Astrocyte (in vitro differentiated cells and primary cell): ENCODE data around the gene ZNF546. TPM values are rescaled to one million over a fixed set of nuclear protein-coding genes. Genes with fewer than 3 reads are reported as not detected.
A peak's percentile ranks its signal among the peaks of the same experiment; 100 is the strongest.

Experiments
- DNase-seq: peaks from one replicate; pipeline ENCODE4 v3.0.0-alpha.2; 2010; ENCODE audit warnings: low read depth
- FAIRE-seq: peaks from 2 replicates; lab custom pipeline; 2011; peaks lifted over from hg19 to GRCh38; lab: Jason Lieb, UNC
- H2AFZ ChIP-seq: 2 replicates; pipeline ENCODE4 v1.6.0; 2012; ENCODE audit warnings: low read depth, low read length, inconsistent platforms
- H3K27ac ChIP-seq: 2 replicates; pipeline ENCODE4 v1.5.1; 2011; ENCODE audit warnings: low read depth, low read length, inconsistent platforms
- H3K27me3 ChIP-seq: 2 replicates; pipeline ENCODE4 v1.6.0; 2011; ENCODE audit warnings: low read length, inconsistent platforms; ENCODE audit not compliant: insufficient read depth
- H3K36me3 ChIP-seq: 2 replicates; pipeline ENCODE4 v1.5.1; 2011; ENCODE audit warnings: low read length, inconsistent platforms; ENCODE audit not compliant: insufficient read depth
- H3K4me1 ChIP-seq: 2 replicates; pipeline ENCODE4 v1.5.1; 2011; ENCODE audit warnings: low read length, inconsistent platforms; ENCODE audit not compliant: insufficient read depth
- H3K4me2 ChIP-seq: 2 replicates; pipeline ENCODE4 v1.6.0; 2012; ENCODE audit warnings: low read length, inconsistent platforms
- H3K4me3 ChIP-seq: 2 replicates; pipeline ENCODE4 v1.5.1; 2011; ENCODE audit warnings: low read depth, mild to moderate bottlenecking, low read length, inconsistent platforms; ENCODE audit not compliant: insufficient read depth
- H3K79me2 ChIP-seq: 2 replicates; pipeline ENCODE4 v1.6.0; 2012; ENCODE audit warnings: mild to moderate bottlenecking, low read length, inconsistent platforms; ENCODE audit not compliant: insufficient read depth
- H3K9ac ChIP-seq: 2 replicates; pipeline ENCODE4 v1.6.0; 2012; ENCODE audit warnings: mild to moderate bottlenecking, low read length, inconsistent platforms
- H3K9me3 ChIP-seq: 2 replicates; pipeline ENCODE4 v1.5.1; 2012; ENCODE audit warnings: low read depth, mild to moderate bottlenecking, low read length, inconsistent platforms; ENCODE audit not compliant: insufficient read depth
- H4K20me1 ChIP-seq: 2 replicates; pipeline ENCODE4 v1.6.0; 2012; ENCODE audit warnings: low read length, inconsistent platforms; ENCODE audit not compliant: insufficient read depth
- H3K27ac Mint-ChIP-seq: one replicate; pipeline ENCODE4 v1.8.0; 2021; ENCODE audit warnings: mild to moderate bottlenecking, mixed read lengths; ENCODE audit not compliant: unreplicated experiment
- H3K27me3 Mint-ChIP-seq: one replicate; pipeline ENCODE4 v1.8.0; 2021; ENCODE audit warnings: low read depth, mixed read lengths; ENCODE audit not compliant: unreplicated experiment
- H3K36me3 Mint-ChIP-seq: one replicate; pipeline ENCODE4 v1.8.0; 2021; ENCODE audit warnings: low read depth, mixed read lengths; ENCODE audit not compliant: unreplicated experiment
- H3K4me1 Mint-ChIP-seq: one replicate; pipeline ENCODE4 v1.8.0; 2021; ENCODE audit warnings: low read depth, mixed read lengths; ENCODE audit not compliant: unreplicated experiment
- H3K4me3 Mint-ChIP-seq: one replicate; pipeline ENCODE4 v1.8.0; 2021; ENCODE audit warnings: mild to moderate bottlenecking, moderate library complexity, mixed read lengths; ENCODE audit not compliant: unreplicated experiment
- H3K9me3 Mint-ChIP-seq: one replicate; pipeline ENCODE4 v1.8.0; 2021; ENCODE audit warnings: mild to moderate bottlenecking, mixed read lengths; ENCODE audit not compliant: unreplicated experiment
- CTCF ChIP-seq: IDR thresholded peaks from 2 replicates; pipeline ENCODE4 v1.5.1; 2011; ENCODE audit warnings: low read depth, mild to moderate bottlenecking, inconsistent platforms, low read length, moderate library complexity; ENCODE audit not compliant: insufficient read depth
- EZH2 ChIP-seq: IDR thresholded peaks from 2 replicates; pipeline ENCODE4 v1.6.1; 2012; ENCODE audit warnings: mild to moderate bottlenecking, low read length, inconsistent platforms; ENCODE audit not compliant: insufficient read depth
- total RNA-seq: library from RNA; stranded (reverse); gene quantifications from 2 replicates; pipeline ENCODE4 v1.2.1, GENCODE V29; 2021

ZNF546 gene
- total RNA-seq, 1 donor from 2014 or later = 3.0 TPM

- peaks cover 14% of the 10 kb centered on the region for H3K4me1 ChIP-seq
- H3K27me3 ChIP-seq = no peaks in the 10 kb centered on the region
- H3K27ac ChIP-seq = peak overlapping the region; percentile 89
- peaks cover 32% of the 10 kb centered on the region for H3K79me2 ChIP-seq
- peaks cover 13% of the 10 kb centered on the region for H3K9me3 Mint-ChIP-seq
- H3K9me3 ChIP-seq = no peaks in the 10 kb centered on the region
- H3K27ac Mint-ChIP-seq = peak overlapping the region; percentile 79
- peaks cover 10% of the 10 kb centered on the region for H3K36me3 Mint-ChIP-seq
- H3K4me2 ChIP-seq = peak overlapping the region; percentile 89
- DNase-seq (peak; percentile 74), FAIRE-seq (no peak)
- peaks cover 8% of the 10 kb centered on the region for H3K4me1 Mint-ChIP-seq
- H3K36me3 ChIP-seq = no peaks in the 10 kb centered on the region
- H3K9ac ChIP-seq = peak overlapping the region; percentile 90
- H3K27me3 Mint-ChIP-seq = no peaks in the 10 kb centered on the region
- no peak for TF ChIP-seq EZH2
- no peak for TF ChIP-seq CTCF
- peak overlapping the region; percentile 91 for H2AFZ ChIP-seq
- peak overlapping the region; percentile 94 for H3K4me3 Mint-ChIP-seq
- peak overlapping the region; percentile 78 for H3K4me3 ChIP-seq
- H4K20me1 ChIP-seq = peaks cover 6% of the 10 kb centered on the region
Observed at GRCh38 chr19:39996218-39996810, 546 bp upstream of the ZNF546 start.

- H3K4me3 Mint-ChIP-seq = peak overlapping the region; percentile 94
- no peaks in the 10 kb centered on the region for H3K27me3 Mint-ChIP-seq
- H2AFZ ChIP-seq = peak overlapping the region; percentile 91
- FAIRE-seq (no peak), DNase-seq (peak; percentile 14)
- TF ChIP-seq CTCF (no peak), EZH2 (no peak)
- H3K9me3 ChIP-seq = no peaks in the 10 kb centered on the region
- no peaks in the 10 kb centered on the region for H3K36me3 ChIP-seq
- peaks cover 8% of the 10 kb centered on the region for H3K36me3 Mint-ChIP-seq
- H3K27ac Mint-ChIP-seq = peak overlapping the region; percentile 79
- peak overlapping the region; percentile 78 for H3K4me3 ChIP-seq
- H3K4me1 Mint-ChIP-seq = peaks cover 8% of the 10 kb centered on the region
- peaks cover 3% of the 10 kb centered on the region for H4K20me1 ChIP-seq
- H3K9me3 Mint-ChIP-seq = peaks cover 7% of the 10 kb centered on the region
- H3K27ac ChIP-seq = peak overlapping the region; percentile 89
- peaks cover 14% of the 10 kb centered on the region for H3K4me1 ChIP-seq
- peak overlapping the region; percentile 89 for H3K4me2 ChIP-seq
- no peaks in the 10 kb centered on the region for H3K27me3 ChIP-seq
- peak overlapping the region; percentile 90 for H3K9ac ChIP-seq
- peaks cover 25% of the 10 kb centered on the region for H3K79me2 ChIP-seq
Observed at GRCh38 chr19:39997638-39998216, 867 bp downstream of the ZNF546 start.

GRCh38 chr19:39998501-39998900 lies 1.6 kb downstream of the ZNF546 start:
- H2AFZ ChIP-seq = no peak overlapping the region
- H3K4me3 ChIP-seq = no peak overlapping the region
- H3K79me2 ChIP-seq = peaks cover 20% of the 10 kb centered on the region
- no peaks in the 10 kb centered on the region for H3K9me3 ChIP-seq
- no peaks in the 10 kb centered on the region for H3K36me3 ChIP-seq
- FAIRE-seq (no peak), DNase-seq (no peak)
- H3K27ac Mint-ChIP-seq = no peak overlapping the region
- peaks cover 3% of the 10 kb centered on the region for H4K20me1 ChIP-seq
- peak overlapping the region; percentile 35 for H3K4me2 ChIP-seq
- no peaks in the 10 kb centered on the region for H3K9me3 Mint-ChIP-seq
- H3K27me3 Mint-ChIP-seq = no peaks in the 10 kb centered on the region
- H3K9ac ChIP-seq = peak overlapping the region; percentile 40
- H3K27me3 ChIP-seq = no peaks in the 10 kb centered on the region
- no peak for TF ChIP-seq EZH2
- no peak for TF ChIP-seq CTCF
- H3K4me3 Mint-ChIP-seq = peak overlapping the region; percentile 94
- peaks cover 14% of the 10 kb centered on the region for H3K4me1 ChIP-seq
- peak overlapping the region; percentile 89 for H3K27ac ChIP-seq
- H3K4me1 Mint-ChIP-seq = peaks cover 8% of the 10 kb centered on the region
- peaks cover 3% of the 10 kb centered on the region for H3K36me3 Mint-ChIP-seq
